Measurements from ENCODE around the gene CAMTA2. TPM values are rescaled to one million over a fixed set of nuclear protein-coding genes. Genes with fewer than 3 reads are reported as not detected.

CAMTA2 gene
- polyA plus RNA-seq, 1 donor (not counting 4 experiments of a cell fraction or from before 2014, with no cell fraction given), result 8.5 TPM

GRCh38 chr17:5003214-5003867 is 15.9 kb upstream of the CAMTA2 start:
- Histone ChIP-seq H3K9me1 (ENCODE audit: control insufficient read depth, extremely low read depth, insufficient read depth, low read length) (no peaks in the 10 kb centered on the region), H3K4me1 (ENCODE audit: control insufficient read depth, extremely low read depth, insufficient read depth, low read length) (peaks cover 11% of the 10 kb centered on the region), H4K20me1 (ENCODE audit: control insufficient read depth, extremely low read depth, insufficient read depth, low read length) (peaks cover 3% of the 10 kb centered on the region), H3K9ac (ENCODE audit: control insufficient read depth, extremely low read depth, insufficient read depth, low read length) (no peak overlapping the region), H3K4me2 (ENCODE audit: control insufficient read depth, extremely low read depth, insufficient read depth, low read depth, low read length) (no peak overlapping the region), H3K4me3 (ENCODE audit: control insufficient read depth in 2 of 3, extremely low read depth in 1 of 3, insufficient read depth in 2 of 3, low read depth in 1 of 3, low read length in 3 of 3) (no peak overlapping the region), H3K79me2 (ENCODE audit: control insufficient read depth, insufficient read depth, low read length) (peaks cover 35% of the 10 kb centered on the region), H3K9me3 (ENCODE audit: control insufficient read depth, low read depth, low read length) (no peaks in the 10 kb centered on the region), H3K36me3 (ENCODE audit: control insufficient read depth in 2 of 2, extremely low read depth in 1 of 2, insufficient read depth in 2 of 2, low read length in 2 of 2) (peaks cover 58 to 67% of the 10 kb centered on the region in 2 experiments), H2AFZ (ENCODE audit: control insufficient read depth, low read length) (no peak overlapping the region), H3K27ac (ENCODE audit: control insufficient read depth, insufficient read depth, low read length) (no peak overlapping the region), H3K27me3 (ENCODE audit: control insufficient read depth, extremely low read depth, insufficient read depth, low read length) (no peaks in the 10 kb centered on the region)
- dilution Hi-C loops (cut with MboI; ENCODE audit: extremely low pct_ligation_motif_present, low sequenced_read_pairs), result loop anchor here (10.0 kb wide), 1 partner anchor 59 kb away; the partner anchor contains the start of genes PFN1, RNF167 and SLC25A11
- FAIRE-seq (no peak), DNase-seq (ENCODE audit: low read depth, low spot score) (no peak)
- no peak for TF ChIP-seq CTCF (optimal IDR thresholded peaks at IDR 0.05 in 1 of 3, IDR thresholded peaks at IDR 0.05 in 1 of 3, conservative IDR thresholded peaks at IDR 0.05 in 1 of 3; ENCODE audit: extremely low read depth in 1 of 3, insufficient read depth in 2 of 3, low read length in 3 of 3)
- TF ChIP-seq EZH2 (IDR thresholded peaks at IDR 0.05; ENCODE audit: low read length), result no peak

- Histone ChIP-seq H3K79me2 (ENCODE audit: control insufficient read depth, insufficient read depth, low read length) (peaks cover 39% of the 10 kb centered on the region), H3K9me1 (ENCODE audit: control insufficient read depth, extremely low read depth, insufficient read depth, low read length) (no peaks in the 10 kb centered on the region), H3K36me3 (ENCODE audit: control insufficient read depth in 2 of 2, extremely low read depth in 1 of 2, insufficient read depth in 2 of 2, low read length in 2 of 2) (peaks cover 49 to 56% of the 10 kb centered on the region in 2 experiments), H3K27ac (ENCODE audit: control insufficient read depth, insufficient read depth, low read length) (no peak overlapping the region), H3K4me3 (ENCODE audit: control insufficient read depth in 2 of 3, extremely low read depth in 1 of 3, insufficient read depth in 2 of 3, low read depth in 1 of 3, low read length in 3 of 3) (no peak overlapping the region), H3K4me2 (ENCODE audit: control insufficient read depth, extremely low read depth, insufficient read depth, low read depth, low read length) (no peak overlapping the region), H3K4me1 (ENCODE audit: control insufficient read depth, extremely low read depth, insufficient read depth, low read length) (peaks cover 11% of the 10 kb centered on the region), H3K9ac (ENCODE audit: control insufficient read depth, extremely low read depth, insufficient read depth, low read length) (no peak overlapping the region), H2AFZ (ENCODE audit: control insufficient read depth, low read length) (no peak overlapping the region), H3K9me3 (ENCODE audit: control insufficient read depth, low read depth, low read length) (no peaks in the 10 kb centered on the region), H3K27me3 (ENCODE audit: control insufficient read depth, extremely low read depth, insufficient read depth, low read length) (no peaks in the 10 kb centered on the region), H4K20me1 (ENCODE audit: control insufficient read depth, extremely low read depth, insufficient read depth, low read length) (peaks cover 3% of the 10 kb centered on the region)
- no peak for TF ChIP-seq CTCF (optimal IDR thresholded peaks at IDR 0.05 in 1 of 3, IDR thresholded peaks at IDR 0.05 in 1 of 3, conservative IDR thresholded peaks at IDR 0.05 in 1 of 3; ENCODE audit: extremely low read depth in 1 of 3, insufficient read depth in 2 of 3, low read length in 3 of 3)
- no peak for TF ChIP-seq EZH2 (IDR thresholded peaks at IDR 0.05; ENCODE audit: low read length)
- dilution Hi-C loops (cut with MboI; ENCODE audit: extremely low pct_ligation_motif_present, low sequenced_read_pairs), result loop anchor here (10.0 kb wide), 1 partner anchor 57 kb away; the partner anchor contains the start of genes PFN1, RNF167 and SLC25A11
- FAIRE-seq, result no peak
- DNase-seq (ENCODE audit: low read depth, low spot score), result no peak
Observed at GRCh38 chr17:5002121-5002788, 14.8 kb upstream of the CAMTA2 start.
